PC-9 (cell line): ENCODE data around the gene CDYL2.

Experiments used
- CTCF ChIP-seq: fragments of 200-600 bp; sonication (generic); conservative IDR thresholded peaks from 2 replicates; pipeline ENCODE4 v1.6.1; 2017; ENCODE audit warnings: mixed run types, antibody characterized with exemption, mild to moderate bottlenecking, moderate library complexity
- EZH2 ChIP-seq: fragments of 200-600 bp; sonication (generic); IDR thresholded peaks from 2 replicates; pipeline ENCODE4 v1.8.0; 2017; ENCODE audit warnings: antibody characterized with exemption, low read depth

- no peak for TF ChIP-seq CTCF
- TF ChIP-seq EZH2 = no peak
These were observed 113.2 kb downstream of the CDYL2 start for GRCh38 chr16:80691111-80691741.
